ENCODE results near the gene FAR2. TPM values are rescaled to one million over a fixed set of nuclear protein-coding genes. Genes with fewer than 3 reads are reported as not detected.

FAR2 gene
- total RNA-seq, 1 donor from 2014 or later = 11.3 TPM

GRCh38 chr12:29187756-29188155, 38.7 kb downstream of the FAR2 start:
- no peak overlapping the region for H3K4me3 ChIP-seq
- DNase-seq (ENCODE audit: low spot score in 2 of 2) = no peak
- intact Hi-C loops (cut with DNase I) = no loop called here

GRCh38 chr12:29191267-29191850, 42.3 kb downstream of the FAR2 start:
- Histone ChIP-seq H3K4me1 (no peaks in the 10 kb centered on the region), H3K9me3 (no peaks in the 10 kb centered on the region), H3K4me3 (no peak overlapping the region), H3K27ac (no peak overlapping the region), H3K36me3 (no peaks in the 10 kb centered on the region), H3K27me3 (no peaks in the 10 kb centered on the region)
- no peak for TF ChIP-seq CTCF (IDR thresholded peaks at IDR 0.05)
- DNase-seq (ENCODE audit: low spot score in 2 of 2) = no peak
- intact Hi-C loops (cut with DNase I) = no loop called here

More at GRCh38 chr12:29187756-29188155, 38.7 kb downstream of the FAR2 start:
- H3K27me3 ChIP-seq = no peaks in the 10 kb centered on the region
- no peak overlapping the region for H3K27ac ChIP-seq
- no peaks in the 10 kb centered on the region for H3K4me1 ChIP-seq
- no peaks in the 10 kb centered on the region for H3K9me3 ChIP-seq
- H3K36me3 ChIP-seq = no peaks in the 10 kb centered on the region
- TF ChIP-seq CTCF (IDR thresholded peaks at IDR 0.05) = no peak

GRCh38 chr12:29198901-29199300, 49.8 kb downstream of the FAR2 start:
- Histone ChIP-seq H3K27ac (no peak overlapping the region), H3K27me3 (no peaks in the 10 kb centered on the region), H3K9me3 (no peaks in the 10 kb centered on the region), H3K4me1 (no peaks in the 10 kb centered on the region), H3K4me3 (no peak overlapping the region), H3K36me3 (no peaks in the 10 kb centered on the region)
- intact Hi-C loops (cut with DNase I) = no loop called here
- no peak for TF ChIP-seq CTCF (IDR thresholded peaks at IDR 0.05)
- DNase-seq (ENCODE audit: low spot score in 2 of 2) = no peak

GRCh38 chr12:29200586-29200985, 51.5 kb downstream of the FAR2 start:
- intact Hi-C loops (cut with DNase I) = no loop called here
- no peak overlapping the region for H3K4me3 ChIP-seq
- no peak for TF ChIP-seq CTCF (IDR thresholded peaks at IDR 0.05)
- DNase-seq (ENCODE audit: low spot score in 2 of 2) = no peak
- H3K27ac ChIP-seq = no peak overlapping the region
- no peaks in the 10 kb centered on the region for H3K9me3 ChIP-seq
- H3K36me3 ChIP-seq = no peaks in the 10 kb centered on the region
- H3K27me3 ChIP-seq = no peaks in the 10 kb centered on the region
- H3K4me1 ChIP-seq = no peaks in the 10 kb centered on the region

GRCh38 chr12:29201296-29201695, 52.2 kb downstream of the FAR2 start:
- TF ChIP-seq CTCF (IDR thresholded peaks at IDR 0.05) = no peak
- Histone ChIP-seq H3K27ac (no peak overlapping the region), H3K9me3 (no peaks in the 10 kb centered on the region), H3K4me3 (no peak overlapping the region), H3K4me1 (no peaks in the 10 kb centered on the region), H3K27me3 (no peaks in the 10 kb centered on the region), H3K36me3 (no peaks in the 10 kb centered on the region)
- intact Hi-C loops (cut with DNase I) = no loop called here
- no peak for DNase-seq (ENCODE audit: low spot score in 2 of 2)

- Histone ChIP-seq H3K4me3 (no peak overlapping the region), H3K27ac (no peak overlapping the region), H3K9me3 (no peaks in the 10 kb centered on the region), H3K27me3 (no peaks in the 10 kb centered on the region), H3K4me1 (no peaks in the 10 kb centered on the region), H3K36me3 (no peaks in the 10 kb centered on the region)
- no peak for TF ChIP-seq CTCF (IDR thresholded peaks at IDR 0.05)
- DNase-seq (ENCODE audit: low spot score in 2 of 2) = no peak
- intact Hi-C loops (cut with DNase I) = no loop called here
Measured at GRCh38 chr12:29201746-29202145, 52.7 kb downstream of the FAR2 start.
